OCI-LY3 (cell line): ENCODE results near the gene ZNF384.

ENCODE experiments used
- EZH2phosphoT487 ChIP-seq: fragments of 200-600 bp; shearing (Covaris generic); IDR thresholded peaks from 2 replicates; pipeline ENCODE4 v1.6.1; 2018; ENCODE audit warnings: antibody characterized with exemption, mixed run types, low read depth
- TF ChIP-seq, protein P1 (sequence below): fragments of 200-600, 300-600 bp; sonication (generic); IDR thresholded peaks from 2 replicates; pipeline ENCODE4 v1.5.1; 2014; ENCODE audit warnings: antibody characterized with exemption, low read length, low read depth

DNA sequence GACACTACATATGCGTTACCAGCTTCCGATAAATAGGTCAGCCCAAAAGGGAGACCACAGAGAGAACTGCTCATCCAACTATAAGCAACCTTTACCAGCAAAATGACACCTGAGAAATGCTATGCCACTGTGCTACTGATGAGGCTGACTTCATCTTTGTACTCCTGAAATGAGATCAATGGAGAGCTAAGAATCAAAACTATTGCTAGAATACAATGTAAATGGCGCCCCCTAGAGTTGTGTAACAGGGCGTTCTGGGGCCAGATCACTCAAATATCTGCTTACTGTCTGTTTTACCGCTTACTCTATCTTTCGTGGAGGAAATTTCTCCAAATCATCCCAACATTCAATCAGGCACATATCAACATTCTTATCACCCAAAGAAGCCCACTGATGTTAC, 4.6 kb downstream of the ZNF384 start:
- no peak for TF ChIP-seq EZH2phosphoT487
- TF ChIP-seq, protein P1, sequence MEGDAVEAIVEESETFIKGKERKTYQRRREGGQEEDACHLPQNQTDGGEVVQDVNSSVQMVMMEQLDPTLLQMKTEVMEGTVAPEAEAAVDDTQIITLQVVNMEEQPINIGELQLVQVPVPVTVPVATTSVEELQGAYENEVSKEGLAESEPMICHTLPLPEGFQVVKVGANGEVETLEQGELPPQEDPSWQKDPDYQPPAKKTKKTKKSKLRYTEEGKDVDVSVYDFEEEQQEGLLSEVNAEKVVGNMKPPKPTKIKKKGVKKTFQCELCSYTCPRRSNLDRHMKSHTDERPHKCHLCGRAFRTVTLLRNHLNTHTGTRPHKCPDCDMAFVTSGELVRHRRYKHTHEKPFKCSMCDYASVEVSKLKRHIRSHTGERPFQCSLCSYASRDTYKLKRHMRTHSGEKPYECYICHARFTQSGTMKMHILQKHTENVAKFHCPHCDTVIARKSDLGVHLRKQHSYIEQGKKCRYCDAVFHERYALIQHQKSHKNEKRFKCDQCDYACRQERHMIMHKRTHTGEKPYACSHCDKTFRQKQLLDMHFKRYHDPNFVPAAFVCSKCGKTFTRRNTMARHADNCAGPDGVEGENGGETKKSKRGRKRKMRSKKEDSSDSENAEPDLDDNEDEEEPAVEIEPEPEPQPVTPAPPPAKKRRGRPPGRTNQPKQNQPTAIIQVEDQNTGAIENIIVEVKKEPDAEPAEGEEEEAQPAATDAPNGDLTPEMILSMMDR: peak; percentile 75
